Fibroblast of lung (primary cell): Measurements from ENCODE around the gene AHCYL1.

Source experiments
- EZH2 ChIP-seq: IDR thresholded peaks from 2 replicates; pipeline ENCODE4 v1.5.1; 2012; ENCODE audit warnings: low read length, control low read depth, mild to moderate bottlenecking; ENCODE audit errors: missing control alignments
- TF ChIP-seq, protein P1 (sequence below), 2 donors: IDR thresholded peaks in 1 of 2; conservative IDR thresholded peaks in 1 of 2; 1 replicate in 1 of 2; 2 replicates in 1 of 2; pipeline ENCODE4 v1.5.1; 2011 to 2012; ENCODE audit warnings: low read length in 2 of 2, control low read depth in 1 of 2, inconsistent platforms in 1 of 2, low read depth in 1 of 2, mild to moderate bottlenecking in 1 of 2

DNA sequence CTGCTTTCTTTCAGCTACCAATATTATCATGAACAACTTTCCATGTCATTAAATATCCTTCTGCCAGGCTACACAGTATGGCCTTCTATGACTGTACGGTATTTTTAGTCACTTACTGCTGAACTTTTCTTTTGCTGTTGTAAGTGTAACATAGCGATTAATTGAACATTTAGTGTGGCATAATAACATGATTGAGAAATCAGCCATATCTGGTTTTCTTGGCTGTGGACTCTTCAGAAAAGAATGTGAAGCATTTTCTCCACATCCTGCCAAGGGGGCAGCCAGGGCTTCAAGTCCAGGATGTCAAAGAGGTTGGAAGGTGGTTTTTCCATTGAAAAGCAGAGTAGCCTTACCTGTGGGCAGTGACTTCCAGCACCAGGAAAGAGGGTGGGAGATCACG lies 8.8 kb upstream of the AHCYL1 start:
- TF ChIP-seq, protein P1, sequence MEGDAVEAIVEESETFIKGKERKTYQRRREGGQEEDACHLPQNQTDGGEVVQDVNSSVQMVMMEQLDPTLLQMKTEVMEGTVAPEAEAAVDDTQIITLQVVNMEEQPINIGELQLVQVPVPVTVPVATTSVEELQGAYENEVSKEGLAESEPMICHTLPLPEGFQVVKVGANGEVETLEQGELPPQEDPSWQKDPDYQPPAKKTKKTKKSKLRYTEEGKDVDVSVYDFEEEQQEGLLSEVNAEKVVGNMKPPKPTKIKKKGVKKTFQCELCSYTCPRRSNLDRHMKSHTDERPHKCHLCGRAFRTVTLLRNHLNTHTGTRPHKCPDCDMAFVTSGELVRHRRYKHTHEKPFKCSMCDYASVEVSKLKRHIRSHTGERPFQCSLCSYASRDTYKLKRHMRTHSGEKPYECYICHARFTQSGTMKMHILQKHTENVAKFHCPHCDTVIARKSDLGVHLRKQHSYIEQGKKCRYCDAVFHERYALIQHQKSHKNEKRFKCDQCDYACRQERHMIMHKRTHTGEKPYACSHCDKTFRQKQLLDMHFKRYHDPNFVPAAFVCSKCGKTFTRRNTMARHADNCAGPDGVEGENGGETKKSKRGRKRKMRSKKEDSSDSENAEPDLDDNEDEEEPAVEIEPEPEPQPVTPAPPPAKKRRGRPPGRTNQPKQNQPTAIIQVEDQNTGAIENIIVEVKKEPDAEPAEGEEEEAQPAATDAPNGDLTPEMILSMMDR (conservative IDR thresholded peaks at IDR 0.05 in 1 of 2, IDR thresholded peaks at IDR 0.05 in 1 of 2; ENCODE audit: low read depth in 1 of 2, low read length in 2 of 2): no peak
- TF ChIP-seq EZH2: no peak
